Erythroblast (primary cell): Measurements from ENCODE around the gene RGS9BP.
"Not testable (repeated sequence)": the region's sequence is repeated elsewhere in the genome, so short reads cannot be mapped to it uniquely, and the experiment has no call there.

Experiments
- GATA1 ChIP-seq: IDR thresholded peaks from 2 replicates; pipeline ENCODE4 v1.6.1; 2011; ENCODE audit warnings: low read depth, mild to moderate bottlenecking, control low read depth, low read length, moderate library complexity
- POLR2A ChIP-seq: IDR thresholded peaks from 2 replicates; pipeline ENCODE4 v1.6.1; 2011; ENCODE audit warnings: mild to moderate bottlenecking, low read length

- TF ChIP-seq POLR2A, GATA1: not testable (repeated sequence)
Observed at GRCh38 chr19:32656379-32656778, 19.3 kb upstream of the RGS9BP start.
